Progenitor cell of endocrine pancreas (in vitro differentiated cells): ENCODE data around the gene FRG2B. TPM values are rescaled to one million over a fixed set of nuclear protein-coding genes. Genes with fewer than 3 reads are reported as not detected.
"Not testable (repeated sequence)": the region's sequence is repeated elsewhere in the genome, so short reads cannot be mapped to it uniquely, and the experiment has no call there.

ENCODE experiments used
- DNase-seq: peaks from one replicate; pipeline ENCODE4 v3.0.0; 2021; ENCODE audit warnings: low spot score; ENCODE audit not compliant: unreplicated experiment
- H3K27ac Mint-ChIP-seq: 2 replicates; pipeline ENCODE4 v1.8.0; 2021; ENCODE audit warnings: mild to moderate bottlenecking, moderate library complexity, mixed read lengths
- H3K27me3 Mint-ChIP-seq: 2 replicates; pipeline ENCODE4 v1.8.0; 2021; ENCODE audit warnings: mixed read lengths
- H3K36me3 Mint-ChIP-seq: 2 replicates; pipeline ENCODE4 v1.8.0; 2022; ENCODE audit warnings: mixed read lengths; ENCODE audit not compliant: insufficient read depth
- H3K4me1 Mint-ChIP-seq: 2 replicates; pipeline ENCODE4 v1.8.0; 2021; ENCODE audit warnings: low read depth, mixed read lengths
- H3K4me3 Mint-ChIP-seq: 2 replicates; pipeline ENCODE4 v1.8.0; 2021; ENCODE audit warnings: low read depth, mild to moderate bottlenecking, moderate library complexity, mixed read lengths
- H3K9me3 Mint-ChIP-seq: 2 replicates; pipeline ENCODE4 v1.8.0; 2021; ENCODE audit warnings: low read depth, mixed read lengths
- long read RNA-seq: library from polyadenylated mRNA; unstranded; transcript quantifications from one replicate; pipeline ENCODE4 v2.0.0, GENCODE V29; 2020
- total RNA-seq: library from RNA; stranded (reverse); gene quantifications from 2 replicates; pipeline ENCODE4 v1.2.1, GENCODE V29; 2021
- TF ChIP-seq, protein P1 (sequence below): fragments of 200-600 bp; sonication (generic); IDR thresholded peaks from one replicate; pipeline ENCODE4 v1.5.0; 2021; ENCODE audit warnings: antibody characterized with exemption, mild to moderate bottlenecking; ENCODE audit not compliant: unreplicated experiment

The FRG2B gene
- not detected in 2 replicates for total RNA-seq
- long read RNA-seq = 0 reads

DNA sequence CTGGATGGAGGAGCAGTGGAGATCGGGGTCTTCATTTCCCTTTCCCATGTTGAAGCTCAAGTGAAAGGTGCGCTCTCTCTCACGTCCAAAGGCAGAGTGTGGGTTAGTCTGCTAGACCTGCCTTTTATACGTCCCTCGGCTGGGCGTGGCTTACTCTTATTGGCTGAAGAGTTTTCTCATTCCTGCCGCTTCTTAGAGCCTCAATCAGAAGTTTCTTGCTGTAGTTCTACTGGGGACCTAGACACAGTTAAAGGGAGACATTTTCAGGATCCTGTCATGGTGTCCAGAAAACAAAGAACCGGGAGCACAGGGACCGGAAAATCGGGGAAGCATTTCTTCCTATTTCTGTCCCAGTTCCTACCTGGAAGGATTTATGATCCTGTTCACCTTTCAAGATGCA, at the start of gene FRG2B:
Gene FRG2B (minus strand): TSS at position 101 of the 400 bp plus-strand sequence. CDS start 53 bp downstream, at position 48.
- not testable (repeated sequence) for H3K4me3 Mint-ChIP-seq, H3K4me1 Mint-ChIP-seq, H3K27me3 Mint-ChIP-seq, H3K27ac Mint-ChIP-seq, H3K36me3 Mint-ChIP-seq, H3K9me3 Mint-ChIP-seq, DNase-seq

DNA sequence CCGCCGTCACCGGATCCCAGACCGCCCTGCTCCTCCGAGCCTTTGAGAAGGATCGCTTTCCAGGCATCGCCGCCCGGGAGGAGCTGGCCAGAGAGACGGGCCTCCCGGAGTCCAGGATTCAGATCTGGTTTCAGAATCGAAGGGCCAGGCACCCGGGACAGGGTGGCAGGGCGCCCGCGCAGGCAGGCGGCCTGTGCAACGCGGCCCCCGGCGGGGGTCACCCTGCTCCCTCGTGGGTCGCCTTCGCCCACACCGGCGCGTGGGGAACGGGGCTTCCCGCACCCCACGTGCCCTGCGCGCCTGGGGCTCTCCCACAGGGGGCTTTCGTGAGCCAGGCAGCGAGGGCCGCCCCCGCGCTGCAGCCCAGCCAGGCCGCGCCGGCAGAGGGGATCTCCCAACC, 40.9 kb upstream of the FRG2B start:
- H3K9me3 Mint-ChIP-seq, H3K27ac Mint-ChIP-seq, H3K4me3 Mint-ChIP-seq, H3K27me3 Mint-ChIP-seq, H3K36me3 Mint-ChIP-seq, DNase-seq, H3K4me1 Mint-ChIP-seq: not testable (repeated sequence)

DNA sequence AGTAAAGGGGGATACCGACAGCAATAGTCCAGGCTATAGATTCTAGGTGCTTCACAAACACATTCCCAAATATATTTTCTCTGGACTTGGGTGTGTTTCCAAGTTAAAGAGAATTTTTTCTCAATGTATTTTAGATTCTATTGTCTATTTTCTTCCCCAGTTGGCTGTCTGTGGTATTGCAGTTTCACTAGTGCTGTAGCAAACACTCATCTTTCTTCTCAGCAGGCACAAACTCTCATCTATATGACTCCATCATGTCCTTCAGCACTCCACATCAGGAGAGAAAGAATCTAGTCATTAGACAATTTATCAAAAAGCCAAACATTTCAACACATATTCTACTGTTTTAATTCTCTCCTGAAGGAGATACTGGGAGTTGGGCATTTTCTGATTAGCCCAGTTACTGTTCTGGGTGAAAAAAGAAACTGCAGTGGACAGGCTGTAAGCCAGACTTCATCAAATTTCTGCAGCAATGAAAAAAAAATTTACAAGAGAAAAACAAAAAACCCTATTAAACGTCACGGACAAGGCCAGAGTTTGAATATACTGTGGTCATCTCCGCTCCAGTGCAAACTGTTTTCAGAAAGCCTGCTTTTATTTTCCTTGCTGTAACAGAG, 37.1 kb upstream of the FRG2B start:
- H3K27ac Mint-ChIP-seq = not testable (repeated sequence)

DNA sequence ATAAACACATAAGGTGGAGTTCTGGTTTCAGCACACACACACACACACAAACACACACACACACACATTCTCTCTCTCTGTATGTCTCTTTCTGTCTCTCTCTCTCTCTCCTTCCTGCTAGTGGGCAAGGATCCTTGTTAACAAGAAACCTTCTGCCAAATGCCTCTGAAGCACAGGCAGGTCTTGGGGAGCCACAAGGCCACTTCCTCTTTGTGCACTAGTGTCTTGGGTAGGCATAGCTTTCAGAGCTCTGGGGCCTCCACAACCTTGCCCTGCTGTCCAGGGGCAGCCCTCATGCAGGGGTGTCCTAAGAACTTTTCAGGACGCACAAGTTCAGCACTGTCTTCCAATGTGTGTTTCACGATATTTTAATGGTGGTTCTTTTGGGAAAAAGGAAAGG, 34.5 kb upstream of the FRG2B start:
- not testable (repeated sequence) for H3K4me3 Mint-ChIP-seq, H3K4me1 Mint-ChIP-seq, DNase-seq, H3K36me3 Mint-ChIP-seq, H3K27ac Mint-ChIP-seq, H3K27me3 Mint-ChIP-seq
- H3K9me3 Mint-ChIP-seq = peaks cover 17% of the 10 kb centered on the region

More for the DNA sequence above, 37.1 kb upstream of the FRG2B start:
- peaks cover 17% of the 10 kb centered on the region for H3K9me3 Mint-ChIP-seq
- DNase-seq, H3K27me3 Mint-ChIP-seq, H3K4me3 Mint-ChIP-seq, H3K4me1 Mint-ChIP-seq, H3K36me3 Mint-ChIP-seq: not testable (repeated sequence)

DNA sequence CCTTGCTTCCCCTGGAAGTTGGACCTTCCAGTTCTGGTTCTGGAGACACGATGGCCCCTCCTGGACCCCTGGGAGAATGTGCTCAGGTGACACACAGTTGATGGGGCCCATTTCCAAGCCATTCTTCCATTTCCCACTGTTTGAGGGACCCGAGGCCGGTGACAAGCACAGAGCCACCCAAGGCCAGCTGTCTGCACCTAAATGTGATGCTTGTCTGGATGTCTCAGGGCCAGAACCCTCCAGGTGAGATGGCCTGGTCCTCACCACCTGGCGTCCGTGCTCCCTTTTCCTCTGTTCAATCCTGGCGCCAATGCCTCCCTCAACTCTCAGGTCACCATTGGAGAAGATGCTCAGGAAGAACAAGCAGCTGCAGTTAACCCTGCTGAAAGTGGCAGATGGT, 33.9 kb upstream of the FRG2B start:
- H3K4me1 Mint-ChIP-seq = not testable (repeated sequence)

DNA sequence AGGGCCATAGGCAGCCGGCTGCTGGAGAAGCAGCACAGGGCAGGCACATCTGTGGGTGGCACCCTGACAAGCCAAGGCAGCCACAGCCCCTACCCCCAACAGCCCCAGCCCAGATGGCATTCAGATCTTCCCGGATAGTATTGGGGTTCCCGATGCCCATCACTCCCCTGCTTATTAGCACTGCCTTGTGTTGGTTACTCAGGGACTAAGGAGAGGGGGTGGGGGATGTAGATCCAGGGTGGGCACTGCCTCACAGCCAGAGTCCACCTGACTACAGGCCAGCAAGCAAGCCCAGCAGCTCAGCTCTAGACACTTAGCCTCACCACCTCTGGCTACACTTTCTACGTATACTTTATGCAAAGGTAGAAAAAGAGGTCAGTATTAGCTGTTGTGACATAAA, 30.7 kb upstream of the FRG2B start:
- peaks cover 12% of the 10 kb centered on the region for H3K9me3 Mint-ChIP-seq
- not testable (repeated sequence) for DNase-seq, H3K27ac Mint-ChIP-seq, H3K4me1 Mint-ChIP-seq, H3K36me3 Mint-ChIP-seq, H3K27me3 Mint-ChIP-seq, H3K4me3 Mint-ChIP-seq

More for the DNA sequence above, 33.9 kb upstream of the FRG2B start:
- not testable (repeated sequence) for H3K27ac Mint-ChIP-seq, H3K4me3 Mint-ChIP-seq, H3K36me3 Mint-ChIP-seq, H3K27me3 Mint-ChIP-seq, DNase-seq
- H3K9me3 Mint-ChIP-seq = peaks cover 17% of the 10 kb centered on the region

DNA sequence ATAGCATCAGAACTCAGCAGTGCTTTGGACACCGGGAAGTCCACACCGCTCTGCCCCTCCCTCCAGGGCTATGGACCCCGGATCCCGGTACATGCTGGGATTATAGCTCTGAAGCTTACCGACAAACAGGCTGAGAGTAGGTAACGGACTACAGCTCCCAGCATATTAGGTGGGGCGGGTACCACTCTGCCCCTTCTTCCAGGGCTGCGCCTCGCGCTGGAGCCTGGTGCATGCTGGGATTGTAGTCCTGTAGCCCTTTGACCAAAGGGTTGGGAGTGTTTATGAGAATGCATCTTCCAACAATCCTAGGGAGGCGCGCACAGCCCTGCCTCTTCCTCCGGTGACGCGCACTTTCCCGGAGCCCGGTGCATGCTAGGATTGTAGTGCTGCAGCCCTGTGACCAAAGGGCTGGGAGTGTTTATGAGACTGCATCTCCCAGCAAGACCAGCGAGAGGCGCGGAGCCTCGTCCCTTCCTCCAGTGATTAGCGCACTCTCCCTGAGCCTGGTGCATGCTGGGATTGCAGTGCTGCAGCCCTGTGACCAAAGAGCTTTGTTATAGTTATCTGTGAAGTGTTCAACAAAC, 22.4 kb upstream of the FRG2B start:
- DNase-seq, H3K27me3 Mint-ChIP-seq, H3K27ac Mint-ChIP-seq, H3K4me1 Mint-ChIP-seq, H3K9me3 Mint-ChIP-seq, H3K4me3 Mint-ChIP-seq, H3K36me3 Mint-ChIP-seq: not testable (repeated sequence)

DNA sequence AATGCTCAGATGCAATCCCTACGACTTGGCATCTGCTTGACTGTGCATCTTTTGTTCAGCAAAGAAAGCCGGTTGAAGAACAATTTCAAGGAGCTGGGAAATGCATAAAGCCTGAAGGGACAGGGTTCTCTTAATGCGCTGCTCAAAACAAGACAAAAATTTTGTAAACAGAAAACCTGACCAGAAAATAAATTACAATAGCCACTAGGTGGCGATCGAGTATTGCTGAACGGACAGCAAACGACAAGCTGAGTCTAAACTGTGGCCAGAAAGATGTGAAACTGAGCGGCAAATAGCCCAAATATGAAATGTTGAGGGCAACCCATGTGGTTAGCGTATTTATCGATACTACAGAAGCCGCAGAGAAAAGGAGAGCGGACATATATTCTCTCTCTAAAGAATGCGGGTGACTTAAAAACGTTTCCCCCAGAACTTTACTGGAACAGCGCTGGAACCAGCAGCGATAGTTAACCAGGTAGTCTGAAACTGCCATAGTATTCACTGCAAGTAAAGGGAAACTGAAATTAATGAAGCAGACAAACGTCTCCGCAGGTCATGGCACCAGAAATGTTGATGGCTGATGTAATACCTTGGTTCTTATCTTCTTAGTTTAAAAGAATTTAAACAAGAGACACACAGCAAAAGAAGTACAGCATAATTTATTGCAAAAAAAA, 20.6 kb upstream of the FRG2B start:
- not testable (repeated sequence) for DNase-seq, H3K4me1 Mint-ChIP-seq, H3K9me3 Mint-ChIP-seq, H3K4me3 Mint-ChIP-seq, H3K27ac Mint-ChIP-seq, H3K36me3 Mint-ChIP-seq, H3K27me3 Mint-ChIP-seq
- TF ChIP-seq, protein P1, sequence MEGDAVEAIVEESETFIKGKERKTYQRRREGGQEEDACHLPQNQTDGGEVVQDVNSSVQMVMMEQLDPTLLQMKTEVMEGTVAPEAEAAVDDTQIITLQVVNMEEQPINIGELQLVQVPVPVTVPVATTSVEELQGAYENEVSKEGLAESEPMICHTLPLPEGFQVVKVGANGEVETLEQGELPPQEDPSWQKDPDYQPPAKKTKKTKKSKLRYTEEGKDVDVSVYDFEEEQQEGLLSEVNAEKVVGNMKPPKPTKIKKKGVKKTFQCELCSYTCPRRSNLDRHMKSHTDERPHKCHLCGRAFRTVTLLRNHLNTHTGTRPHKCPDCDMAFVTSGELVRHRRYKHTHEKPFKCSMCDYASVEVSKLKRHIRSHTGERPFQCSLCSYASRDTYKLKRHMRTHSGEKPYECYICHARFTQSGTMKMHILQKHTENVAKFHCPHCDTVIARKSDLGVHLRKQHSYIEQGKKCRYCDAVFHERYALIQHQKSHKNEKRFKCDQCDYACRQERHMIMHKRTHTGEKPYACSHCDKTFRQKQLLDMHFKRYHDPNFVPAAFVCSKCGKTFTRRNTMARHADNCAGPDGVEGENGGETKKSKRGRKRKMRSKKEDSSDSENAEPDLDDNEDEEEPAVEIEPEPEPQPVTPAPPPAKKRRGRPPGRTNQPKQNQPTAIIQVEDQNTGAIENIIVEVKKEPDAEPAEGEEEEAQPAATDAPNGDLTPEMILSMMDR = peak; percentile 47

DNA sequence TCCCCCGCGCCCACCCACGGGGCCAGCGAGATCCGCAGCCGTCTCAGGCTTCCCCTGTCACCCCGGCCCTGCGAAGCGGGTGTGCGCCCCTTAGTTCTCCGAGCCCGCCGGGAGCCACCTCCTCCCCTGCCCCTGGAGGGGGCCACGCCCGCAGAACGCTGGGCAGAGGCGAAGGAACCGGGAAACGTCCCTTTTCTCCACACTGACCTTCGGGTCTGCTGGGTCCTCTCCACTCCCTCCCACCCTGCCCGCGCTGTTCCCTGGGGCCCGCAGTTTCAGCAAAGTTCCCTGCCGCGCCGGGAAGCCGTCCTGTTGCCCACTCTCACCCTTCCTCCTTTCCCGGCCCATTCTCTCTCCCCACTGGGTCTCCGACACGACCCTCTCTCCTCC, 11.2 kb upstream of the FRG2B start:
- not testable (repeated sequence) for H3K27ac Mint-ChIP-seq, H3K4me3 Mint-ChIP-seq, DNase-seq, H3K4me1 Mint-ChIP-seq, H3K27me3 Mint-ChIP-seq, H3K36me3 Mint-ChIP-seq
- H3K9me3 Mint-ChIP-seq = peaks cover 18% of the 10 kb centered on the region

DNA sequence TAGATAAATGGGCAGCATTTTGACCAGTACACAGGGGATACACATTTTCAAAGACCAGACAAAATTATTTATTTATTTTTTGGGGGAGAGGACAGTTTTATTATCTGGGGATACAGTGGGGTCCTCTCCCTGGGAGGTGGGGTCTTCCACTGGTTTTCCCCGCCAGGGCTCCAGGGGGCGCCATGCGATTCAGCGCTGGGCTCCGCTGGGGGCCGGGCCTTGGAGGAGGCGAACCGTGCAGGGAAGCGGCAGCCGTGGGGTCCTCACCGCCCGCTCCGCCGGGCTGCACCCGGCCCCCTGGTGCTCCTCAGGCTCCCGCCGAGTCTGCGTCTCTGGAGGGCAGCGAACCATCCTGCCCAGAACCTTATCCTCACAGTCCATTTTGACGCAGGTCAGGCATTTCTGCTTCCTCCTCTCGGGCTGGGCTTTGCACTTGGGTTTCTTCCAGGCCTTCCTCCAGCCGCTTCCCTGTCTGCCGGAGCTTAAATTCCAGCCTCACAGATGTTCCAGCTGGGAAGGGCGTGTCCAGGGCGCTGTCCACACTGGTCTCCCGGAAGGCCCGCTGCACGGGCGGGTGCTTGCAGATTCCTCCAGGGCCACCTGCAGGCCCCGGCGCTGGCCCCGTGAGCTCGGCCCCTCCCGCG, 10.7 kb upstream of the FRG2B start:
- not testable (repeated sequence) for H3K27me3 Mint-ChIP-seq, H3K27ac Mint-ChIP-seq, H3K36me3 Mint-ChIP-seq, DNase-seq, H3K4me3 Mint-ChIP-seq, H3K4me1 Mint-ChIP-seq
- peaks cover 18% of the 10 kb centered on the region for H3K9me3 Mint-ChIP-seq

DNA sequence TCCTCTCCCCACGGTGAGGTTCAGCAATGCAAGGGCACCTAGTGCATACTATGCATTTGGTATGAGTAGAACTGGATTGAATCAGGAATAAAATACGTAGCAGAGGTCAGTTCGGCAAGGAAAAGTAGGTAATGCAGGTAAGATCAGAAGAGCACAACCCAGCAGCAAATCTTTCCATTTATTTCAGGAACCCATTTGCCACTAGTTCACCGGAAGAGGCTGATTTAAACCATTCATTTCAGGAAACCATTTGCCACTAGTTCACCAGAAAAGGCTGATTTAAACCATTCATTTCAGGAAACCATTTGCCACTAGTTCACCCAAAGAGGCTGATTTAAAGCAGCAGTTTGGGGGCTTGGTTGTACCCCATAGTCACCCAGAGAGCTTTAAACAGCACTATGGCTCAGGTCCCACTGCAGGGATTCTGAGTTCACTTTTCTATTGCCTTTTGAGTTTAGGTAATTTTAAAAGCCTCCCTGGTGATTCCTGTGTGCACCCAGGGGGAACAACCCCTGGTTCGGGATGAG, 4.2 kb upstream of the FRG2B start:
- H3K27ac Mint-ChIP-seq, H3K36me3 Mint-ChIP-seq, DNase-seq, H3K4me1 Mint-ChIP-seq, H3K27me3 Mint-ChIP-seq, H3K4me3 Mint-ChIP-seq: not testable (repeated sequence)
- H3K9me3 Mint-ChIP-seq = peaks cover 12% of the 10 kb centered on the region

DNA sequence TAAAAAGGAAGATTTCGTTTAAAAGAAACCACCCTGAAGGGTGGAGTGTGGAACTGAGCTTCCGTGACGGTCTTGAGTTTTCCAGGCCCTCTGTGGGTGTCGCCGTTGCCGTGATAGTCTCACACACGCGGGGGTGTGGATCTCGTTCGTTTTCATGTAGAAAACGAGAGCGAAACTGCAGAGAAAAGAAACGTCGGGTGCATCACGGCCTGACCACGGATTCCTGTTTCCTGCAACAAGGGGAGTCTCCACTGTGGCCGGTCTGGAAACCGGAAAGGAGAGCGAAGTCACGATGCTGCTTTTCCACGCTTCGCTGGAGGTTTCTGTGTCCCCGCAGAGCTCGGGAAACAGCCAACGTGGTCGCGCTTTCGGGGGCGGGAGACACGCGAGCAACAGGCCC, 4.1 kb downstream of the FRG2B start:
- H3K27ac Mint-ChIP-seq, DNase-seq, H3K27me3 Mint-ChIP-seq, H3K4me3 Mint-ChIP-seq, H3K36me3 Mint-ChIP-seq, H3K4me1 Mint-ChIP-seq: not testable (repeated sequence)
- H3K9me3 Mint-ChIP-seq = peaks cover 17% of the 10 kb centered on the region
